Activated CD4-positive, CD25-positive, alpha-beta regulatory T cell (primary cell): ENCODE data around the gene COL4A4.

Experiments
- DNase-seq, 4 experiments: peaks; one replicate each; lab custom pipeline; 2025; lab: John Stamatoyannopoulos, UW

The COL4A4 gene

DNA sequence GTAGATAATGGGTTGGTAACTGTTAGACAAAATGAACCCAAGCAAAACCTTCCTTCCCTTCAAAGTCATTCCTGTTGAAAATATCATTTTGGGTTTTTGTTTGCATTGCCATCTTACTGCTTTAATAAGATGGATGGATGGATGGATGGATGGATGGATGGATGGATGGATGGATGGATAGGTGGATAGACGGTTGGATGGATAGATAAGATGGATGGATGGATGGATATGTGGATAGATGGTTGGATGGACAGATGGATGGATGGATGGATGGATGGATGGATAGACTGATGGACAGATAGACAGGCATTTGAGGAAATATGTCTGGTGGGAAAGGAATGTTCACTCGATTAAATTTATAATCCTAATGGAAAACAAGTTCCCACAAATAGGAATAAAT, 133.2 kb downstream of the COL4A4 start:
- no peak for DNase-seq

DNA sequence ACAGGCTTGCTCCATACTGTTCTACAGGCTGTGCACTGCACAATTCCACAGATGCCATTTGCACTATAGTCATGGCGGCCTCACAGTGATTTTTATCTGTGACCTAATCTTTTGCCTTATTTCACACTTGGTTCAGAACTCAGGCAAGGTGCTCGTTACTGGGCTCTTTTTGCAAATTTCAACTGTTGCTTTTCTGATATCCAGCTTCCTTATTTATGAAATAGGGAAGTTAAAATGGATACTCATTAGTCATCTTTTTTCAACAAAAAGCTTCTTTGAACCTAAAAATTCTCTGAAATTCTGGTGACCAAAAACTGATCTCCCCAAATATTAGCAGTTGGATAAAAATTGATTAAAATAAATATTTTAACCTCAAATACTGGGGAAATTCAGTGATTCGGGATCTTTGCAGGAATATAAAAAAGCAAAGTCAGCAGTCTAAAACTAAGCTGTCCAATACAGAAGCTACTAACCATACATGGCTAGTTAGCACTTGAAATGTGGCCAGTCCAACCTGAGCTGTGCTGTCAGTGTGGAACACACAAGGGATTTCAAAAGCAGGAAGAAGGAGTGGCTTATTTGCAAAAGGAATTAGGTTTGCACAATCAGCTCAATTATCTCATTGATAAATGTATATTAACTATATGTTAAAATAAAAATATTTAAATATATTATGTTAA, 134.4 kb downstream of the COL4A4 start:
- no peak for DNase-seq

- no peak for DNase-seq
Observed at GRCh38 chr2:227025510-227025909, 138.5 kb downstream of the COL4A4 start.

GRCh38 chr2:227022608-227023007, 141.4 kb downstream of the COL4A4 start:
- DNase-seq: no peak

DNA sequence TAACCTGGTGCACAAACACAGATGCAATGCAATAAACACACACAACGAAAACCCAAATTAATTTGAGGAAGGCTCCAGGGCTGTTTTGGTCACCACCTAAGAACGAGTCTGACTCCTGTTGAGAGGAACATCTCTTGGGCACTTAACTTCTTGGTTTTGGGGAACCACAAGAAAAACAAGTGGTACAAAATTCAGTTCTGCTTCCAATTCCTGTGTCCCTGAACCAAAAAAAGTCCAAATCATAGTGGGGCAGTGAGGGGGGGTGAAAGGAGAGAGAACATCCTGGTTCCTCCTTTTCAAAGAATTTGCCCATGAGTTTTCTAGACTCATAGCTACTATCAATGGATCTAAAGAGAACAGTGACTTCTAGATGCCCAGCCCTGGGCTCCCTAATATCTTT, 143.6 kb downstream of the COL4A4 start:
- no peak for DNase-seq

DNA sequence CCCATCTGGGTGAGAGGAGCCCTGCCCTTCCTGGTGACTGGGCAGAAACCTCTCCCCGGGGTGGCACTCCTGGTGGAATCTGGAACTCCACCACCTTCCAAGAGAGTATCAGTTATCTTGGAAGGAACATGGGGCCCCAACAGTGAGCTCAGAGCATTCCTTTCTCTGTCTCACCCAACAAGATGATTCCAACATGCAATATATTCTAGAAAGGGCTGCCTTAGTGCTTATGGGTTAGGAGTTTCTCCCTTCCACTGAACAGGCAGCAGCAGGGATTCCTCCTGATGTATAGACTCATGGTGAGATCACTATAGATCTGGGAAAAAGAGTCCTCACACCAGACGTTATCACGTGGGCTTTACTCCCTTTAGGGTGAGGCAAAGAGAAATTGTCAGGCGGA, 147.1 kb downstream of the COL4A4 start:
- no peak for DNase-seq

DNA sequence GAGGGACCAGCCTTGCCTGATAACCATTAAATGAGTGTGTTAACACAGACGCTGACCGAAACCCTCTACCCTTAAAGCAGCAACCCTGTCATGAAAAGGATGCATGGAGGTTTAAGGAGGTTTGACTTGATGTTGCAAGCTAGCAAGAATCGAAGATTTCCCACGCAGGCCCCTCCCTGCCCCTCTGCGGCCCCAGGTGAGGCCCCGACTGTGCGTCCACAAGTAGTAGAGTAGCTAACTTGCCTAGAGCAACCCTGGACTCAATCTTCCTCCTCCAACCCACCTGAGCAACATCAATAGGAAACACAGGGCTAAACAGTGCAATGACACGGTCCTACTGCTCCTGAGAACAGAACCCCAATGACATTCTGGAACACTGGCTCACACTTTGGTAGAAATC, 150.1 kb downstream of the COL4A4 start:
- DNase-seq: no peak

GRCh38 chr2:227013330-227013729, 150.7 kb downstream of the COL4A4 start:
- DNase-seq: no peak

DNA sequence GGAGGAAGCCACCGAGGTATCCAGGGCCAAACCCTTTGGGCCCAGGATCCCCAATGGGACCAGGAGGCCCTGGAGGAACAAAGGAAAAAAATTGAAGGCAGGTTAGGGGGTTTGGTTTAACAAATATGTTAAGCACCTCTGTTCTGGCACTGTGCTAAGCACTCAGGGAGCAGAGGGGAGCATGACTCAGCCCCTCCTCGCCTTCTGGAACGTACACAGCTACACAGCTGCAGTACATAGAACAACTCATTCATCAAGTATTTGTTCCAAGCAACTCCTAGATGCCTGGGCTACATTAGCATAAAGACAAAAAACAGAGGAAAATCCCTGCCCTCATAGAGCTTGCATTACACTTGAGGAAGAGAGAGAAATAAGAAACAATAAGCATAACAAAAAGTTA, 153.6 kb downstream of the COL4A4 start:
- no peak for DNase-seq

DNA sequence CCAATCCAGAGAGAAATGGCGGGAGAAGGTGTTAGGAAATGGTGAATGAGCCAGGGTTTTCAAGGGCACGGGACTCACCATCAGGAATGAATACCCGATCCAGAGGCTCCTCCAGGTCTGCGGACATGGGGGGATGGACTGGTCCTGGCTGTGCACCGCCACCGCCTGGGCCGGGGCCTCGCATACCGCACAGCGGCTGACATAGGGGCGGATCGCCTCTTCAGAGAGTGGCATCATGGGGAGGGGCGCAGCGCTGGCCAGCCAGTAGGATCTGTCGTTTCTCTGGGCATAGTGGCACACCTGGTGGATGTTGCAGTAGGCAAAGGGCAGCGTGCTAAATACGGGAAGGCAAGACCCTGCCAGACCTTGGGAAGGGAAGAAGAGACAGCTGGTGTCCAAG, 156.1 kb downstream of the COL4A4 start:
- no peak for DNase-seq

- DNase-seq: no peak
Observed at GRCh38 chr2:227007148-227007547, 156.9 kb downstream of the COL4A4 start.

DNA sequence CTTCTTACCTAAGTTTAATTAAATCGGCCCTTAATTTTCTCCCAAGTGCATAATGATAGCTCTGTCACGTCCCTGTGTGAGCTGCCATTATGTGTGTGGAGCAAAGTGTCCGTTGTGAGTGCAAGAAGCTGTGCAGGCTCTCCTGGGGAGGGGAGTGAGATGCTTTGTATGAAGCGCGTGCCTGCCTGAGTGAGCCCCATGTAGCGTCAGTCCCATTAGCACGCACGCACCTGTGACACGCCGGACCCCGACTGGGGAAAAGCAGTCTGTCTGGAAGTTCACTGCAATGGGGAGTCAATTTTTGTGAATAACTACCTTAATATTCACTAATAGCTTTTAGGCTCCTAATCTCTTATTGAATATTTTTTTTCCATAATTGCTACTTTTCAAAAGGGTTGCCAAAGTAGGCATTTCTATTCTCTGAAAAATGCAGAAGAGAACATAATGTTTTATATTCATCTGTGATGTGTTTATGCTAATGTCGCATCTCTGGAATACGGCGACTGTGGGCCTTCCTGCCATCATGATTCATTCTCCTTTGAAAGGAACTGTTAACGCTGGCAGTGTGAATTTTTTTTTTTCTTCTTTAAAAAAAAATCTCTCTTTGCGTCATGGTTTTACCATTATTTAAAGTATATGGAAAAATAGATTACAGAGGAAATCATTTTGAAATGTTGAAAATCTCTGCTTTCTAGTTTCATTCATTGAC, 157.7 kb downstream of the COL4A4 start:
- no peak for DNase-seq

- no peak for DNase-seq
Observed at GRCh38 chr2:227004482-227004881, 159.5 kb downstream of the COL4A4 start.

GRCh38 chr2:227000123-227000522, 163.9 kb downstream of the COL4A4 start:
- no peak for DNase-seq

GRCh38 chr2:226999661-227000060, 164.3 kb downstream of the COL4A4 start:
- DNase-seq: no peak

- DNase-seq: no peak
Observed at GRCh38 chr2:226995625-226996041, 168.4 kb downstream of the COL4A4 start.

- DNase-seq: no peak
Observed at GRCh38 chr2:226994775-226995174, 169.2 kb downstream of the COL4A4 start.

DNA sequence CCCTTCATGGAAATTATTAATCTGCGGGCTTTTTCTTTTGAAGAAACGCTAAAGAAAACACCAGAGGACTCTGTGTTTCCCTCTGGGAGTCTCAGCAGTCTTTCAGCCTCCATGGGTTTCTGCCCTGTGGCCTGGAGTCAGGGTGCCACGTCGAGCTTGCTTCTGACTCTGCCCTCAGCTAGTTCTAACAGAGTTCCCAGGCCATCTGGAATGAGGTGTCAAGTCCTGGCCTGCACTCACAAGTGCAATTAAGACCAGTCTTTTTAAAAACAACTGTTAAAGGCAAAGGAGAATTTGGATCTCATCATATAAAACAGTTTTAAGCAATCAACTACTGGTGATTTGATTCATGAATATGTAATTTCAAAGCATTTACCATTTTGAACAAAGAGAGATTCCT, 170.8 kb downstream of the COL4A4 start:
- no peak for DNase-seq

- no peak for DNase-seq
Observed at GRCh38 chr2:226991663-226992062, 172.3 kb downstream of the COL4A4 start.

- DNase-seq: no peak
Observed at GRCh38 chr2:226985583-226985946, 178.4 kb downstream of the COL4A4 start.

DNA sequence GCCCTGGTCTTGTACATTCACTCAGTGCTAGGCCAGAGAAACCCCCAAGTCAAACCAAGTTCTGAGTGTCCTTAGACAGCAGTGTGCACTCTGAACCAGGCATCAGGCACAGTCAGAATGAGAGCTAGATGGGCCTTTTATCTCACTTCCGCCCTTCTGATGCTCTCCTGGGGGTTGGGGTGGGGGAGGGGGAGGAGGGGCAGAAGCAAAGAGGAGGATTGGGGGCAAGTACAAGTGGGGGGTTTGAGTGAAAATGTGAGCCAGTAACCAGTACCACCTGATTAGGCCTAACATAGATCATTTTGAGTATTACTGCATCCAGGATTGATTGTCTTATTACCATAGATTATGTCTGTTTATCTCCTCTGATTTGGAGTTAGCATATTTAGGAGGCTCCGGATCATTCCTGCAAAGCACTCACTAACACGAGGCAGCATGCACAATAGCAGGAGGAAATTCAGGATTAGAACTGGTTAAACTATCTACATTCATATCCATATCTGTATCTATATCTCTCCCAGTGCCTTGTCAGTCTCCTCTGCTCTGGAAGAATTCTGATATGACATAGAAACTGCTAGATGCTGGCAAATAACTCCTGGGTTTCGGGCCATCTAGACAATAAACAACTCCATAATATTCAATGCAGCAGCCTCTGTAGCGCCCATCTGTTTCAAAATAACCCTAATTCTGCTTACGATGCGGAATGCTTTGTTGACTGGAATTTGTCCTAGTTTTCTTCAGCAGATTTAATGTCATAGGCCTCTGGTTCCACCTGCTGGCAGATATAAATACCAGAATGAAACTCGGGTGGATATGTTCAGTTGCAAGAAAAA, 179.0 kb downstream of the COL4A4 start:
- DNase-seq: no peak

- no peak for DNase-seq
Observed at GRCh38 chr2:226983895-226984749, 179.9 kb downstream of the COL4A4 start.
